HepG2 (cell line): ENCODE data around the gene CAMK2A. TPM values are rescaled to one million over a fixed set of nuclear protein-coding genes. Genes with fewer than 3 reads are reported as not detected.

ENCODE experiments used
- ATAC-seq: fragments of 200-7000 bp; cut with Tn5 transposase; 3 replicates; pipeline ENCODE4 v1.9.1; 2020; ENCODE audit warnings: mild to moderate bottlenecking, moderate library complexity
- BruUV-seq: library from RNA; stranded (reverse); fragments of 400-500 nt; replicated peaks from 2 replicates; lab custom pipeline; 2021; lab: Mats Ljungman, UMichigan
- CTCF ChIA-PET: fragments of 300-600 bp; formaldehyde crosslinking; extraction: SDS; loops from one replicate; lab custom pipeline; 2021; ENCODE audit warnings: low total read pairs, inconsistent platforms, low intra/inter-chr PET ratio; lab: Yijun Ruan, JAX
- POLR2A ChIA-PET: fragments of 350-600 bp; sonication (Branson Sonifier 250); formaldehyde crosslinking; loops from one replicate; lab custom pipeline; 2020; ENCODE audit warnings: antibody characterized with exemption, inconsistent platforms; lab: Yijun Ruan, JAX
- DNase-seq: peaks from one replicate; pipeline ENCODE4 v3.0.0-alpha.2; 2015; ENCODE audit warnings: low spot score
- FAIRE-seq: peaks from 3 replicates; lab custom pipeline; 2011; peaks lifted over from hg19 to GRCh38; lab: Jason Lieb, UNC
- H2AFZ ChIP-seq: one replicate; pipeline ENCODE4 v1.6.1; 2011; ENCODE audit warnings: low read length, inconsistent platforms
- H3K27ac ChIP-seq: fragments of 300-600 bp; 3 replicates; pipeline ENCODE4 v1.8.0; 2011; ENCODE audit warnings: mixed run types, mild to moderate bottlenecking, mixed read lengths, low read length, inconsistent platforms; ENCODE audit not compliant: insufficient read depth; ENCODE audit errors: extremely low read length
- H3K27me3 ChIP-seq, 2 experiments: fragments of 200-600 bp in 1 of 2; 2 replicates in 1 of 2; 3 replicates in 1 of 2; pipeline versions ENCODE4 v1.6.0 to v1.8.0; 2011; ENCODE audit warnings: low read length in 2 of 2, mild to moderate bottlenecking in 2 of 2, moderate library complexity in 2 of 2, inconsistent platforms in 1 of 2; ENCODE audit not compliant: insufficient read depth in 2 of 2, control insufficient read depth in 1 of 2
- H3K36me3 ChIP-seq, 2 experiments: fragments of 200-600 bp in 1 of 2; replicated peaks in 1 of 2; 2 replicates in 1 of 2; 3 replicates in 1 of 2; pipeline versions ENCODE4 v1.5.1 to v1.8.0; 2011; ENCODE audit warnings: low read length in 2 of 2, inconsistent platforms in 1 of 2; ENCODE audit not compliant: insufficient read depth in 2 of 2, control insufficient read depth in 1 of 2
- H3K4me1 ChIP-seq: 2 replicates; pipeline ENCODE4 v1.5.1; 2012; ENCODE audit warnings: low read length, inconsistent platforms; ENCODE audit not compliant: insufficient read depth
- H3K4me2 ChIP-seq: 2 replicates; pipeline ENCODE4 v1.6.0; 2011; ENCODE audit warnings: low read depth, low read length, inconsistent platforms
- H3K4me3 ChIP-seq, 3 experiments: fragments of 200-600 bp in 1 of 3; sonication (generic), shearing (Covaris generic) in 1 of 3; replicated peaks in 1 of 3; 2 replicates each; pipeline ENCODE4 v1.5.1; 2011 to 2016; ENCODE audit warnings: low read length in 3 of 3, inconsistent platforms in 2 of 3, low read depth in 2 of 3, mild to moderate bottlenecking in 2 of 3, control low read depth in 1 of 3, mixed read lengths in 1 of 3; ENCODE audit not compliant: insufficient read depth in 1 of 3
- H3K79me2 ChIP-seq: one replicate; pipeline ENCODE4 v1.6.1; 2011; ENCODE audit warnings: low read length, inconsistent platforms; ENCODE audit not compliant: insufficient read depth
- H3K9ac ChIP-seq: 2 replicates; pipeline ENCODE4 v1.6.0; 2011; ENCODE audit warnings: mild to moderate bottlenecking, low read depth, low read length, inconsistent platforms; ENCODE audit not compliant: insufficient read depth
- H3K9me3 ChIP-seq: 2 replicates; pipeline ENCODE4 v1.5.1; 2012; ENCODE audit warnings: mild to moderate bottlenecking, low read length
- H4K20me1 ChIP-seq: 2 replicates; pipeline ENCODE4 v1.6.0; 2011; ENCODE audit warnings: inconsistent platforms, mild to moderate bottlenecking, low read length, moderate library complexity; ENCODE audit not compliant: insufficient read depth
- ATF5 ChIP-seq: sonication (generic); formaldehyde crosslinking; IDR thresholded peaks from 2 replicates; pipeline ENCODE4 v1.4.0; 2020; ENCODE audit warnings: mild to moderate bottlenecking, low read depth, missing genetic modification reagents
- BRF2 ChIP-seq: sonication (generic); formaldehyde crosslinking; IDR thresholded peaks from 2 replicates; pipeline ENCODE4 v1.8.1; 2022; ENCODE audit warnings: mild to moderate bottlenecking, missing genetic modification reagents
- GLI4 ChIP-seq: sonication (generic); formaldehyde crosslinking; IDR thresholded peaks from 2 replicates; pipeline ENCODE4 v1.5.1; 2020; ENCODE audit warnings: missing genetic modification reagents, mild to moderate bottlenecking, moderate library complexity, borderline replicate concordance
- IRF2 ChIP-seq: IDR thresholded peaks from 2 replicates; pipeline ENCODE4 v1.6.1; 2018; ENCODE audit warnings: missing genetic modification reagents, missing compliant biosample characterization
- IRF9 ChIP-seq: sonication (generic); formaldehyde crosslinking; IDR thresholded peaks from 2 replicates; pipeline ENCODE4 v1.8.0; 2022; ENCODE audit warnings: missing genetic modification reagents, mild to moderate bottlenecking, borderline replicate concordance
- MEIS1 ChIP-seq: sonication (generic); formaldehyde crosslinking; IDR thresholded peaks from 2 replicates; pipeline ENCODE4 v1.9.0; 2021; ENCODE audit warnings: mild to moderate bottlenecking, missing genetic modification reagents, moderate library complexity, borderline replicate concordance
- MEIS2 ChIP-seq: sonication (generic); formaldehyde crosslinking; IDR thresholded peaks from 2 replicates; pipeline ENCODE4 v1.9.0; 2021; ENCODE audit warnings: mild to moderate bottlenecking, missing genetic modification reagents
- NFKBIZ ChIP-seq: IDR thresholded peaks from 2 replicates; pipeline ENCODE4 v1.6.1; 2018; ENCODE audit warnings: missing genetic modification reagents, missing compliant biosample characterization
- PREB ChIP-seq: sonication (generic); formaldehyde crosslinking; IDR thresholded peaks from 2 replicates; pipeline ENCODE4 v1.4.0; 2020; ENCODE audit warnings: missing genetic modification reagents
- SPEN ChIP-seq: sonication (generic); formaldehyde crosslinking; IDR thresholded peaks from 2 replicates; pipeline ENCODE4 v1.5.1; 2020; ENCODE audit warnings: low read depth, mild to moderate bottlenecking, missing genetic modification reagents
- TFAP4 ChIP-seq: sonication (generic); IDR thresholded peaks from 2 replicates; pipeline ENCODE4 v1.6.1; 2016; ENCODE audit warnings: low read depth, borderline replicate concordance
- ZEB1 ChIP-seq: IDR thresholded peaks from 2 replicates; pipeline ENCODE4 v1.6.1; 2012; ENCODE audit warnings: mild to moderate bottlenecking, low read depth, inconsistent platforms; ENCODE audit not compliant: insufficient replicate concordance
- ZNF225 ChIP-seq: sonication (generic); formaldehyde crosslinking; IDR thresholded peaks from 2 replicates; pipeline ENCODE4 v1.4.0; 2020; ENCODE audit warnings: mild to moderate bottlenecking, missing genetic modification reagents
- ZNF33A ChIP-seq: sonication (generic); formaldehyde crosslinking; IDR thresholded peaks from 2 replicates; pipeline ENCODE4 v1.5.1; 2020; ENCODE audit warnings: missing genetic modification reagents, mild to moderate bottlenecking, moderate library complexity, borderline replicate concordance
- WGBS: methylation state at CpG from one replicate; pipeline ENCODE4 v1.1.6; 2017; ENCODE audit warnings: low lambda C conversion rate; 5-methylcytosine and 5-hydroxymethylcytosine counted together
- in situ Hi-C: cut with HindIII; loops from 2 replicates; pipeline ENCODE4 v1.10.0; 2017; ENCODE audit warnings: low pct_unique_long_range_greater_than_20kb; ENCODE audit not compliant: extremely low pct_ligation_motif_present
- intact Hi-C: fragments of 100-400 bp; cut with micrococcal nuclease; formaldehyde crosslinking; loops from one replicate; pipeline ENCODE4 v1.10.0; 2022; ENCODE audit not compliant: unreplicated experiment
- polyA plus RNA-seq, 8 experiments: library from polyadenylated mRNA; depleted of rRNA in 3 of 8; stranded (reverse) in 7 of 8; unstranded in 1 of 8; fragments of >200 nt; fragmentation: Illumina TruSeq in 4 of 8; extraction: Trizol in 4 of 8; gene quantifications; 2 replicates each; pipeline versions ENCODE4 v1.2.1 to v1.2.3, GENCODE V29; 2011 to 2016; ENCODE audit warnings: low read depth in 4 of 8, missing spikeins in 1 of 8, mixed read lengths in 1 of 8; ENCODE audit not compliant: insufficient read depth in 1 of 8
- total RNA-seq, 5 experiments: library from RNA; depleted of rRNA; stranded (reverse); fragments of >200 nt; fragmentation: Illumina TruSeq; extraction: Trizol; gene quantifications; 2 replicates each; pipeline ENCODE4 v1.2.3, GENCODE V29; 2016; ENCODE audit warnings: low read depth in 1 of 5
- TF ChIP-seq, protein P1 (sequence below): IDR thresholded peaks from 2 replicates; pipeline ENCODE4 v1.6.1; 2012; ENCODE audit warnings: low read depth, low read length, improper control_type of control experiment

The CAMK2A gene
- total and polyA plus RNA-seq, 2 of the 13 experiments (the other 11 are each of a cell fraction or from before 2014, with no cell fraction given), result 0.11 TPM; not detected in 1

GRCh38 chr5:150180241-150181026 is 109.1 kb downstream of the CAMK2A start:
- ATAC-seq, result no peak
- in situ Hi-C loops (no loop called here), intact Hi-C loops (no loop called here)
- Histone ChIP-seq H3K36me3 (no peaks in the 10 kb centered on the region), H4K20me1 (no peaks in the 10 kb centered on the region), H2AFZ (no peak overlapping the region), H3K9me3 (no peaks in the 10 kb centered on the region), H3K27ac (no peak overlapping the region), H3K4me2 (no peak overlapping the region), H3K9ac (no peak overlapping the region), H3K27me3 (peaks cover 4 to 13% of the 10 kb centered on the region in 2 experiments; a peak in 4 of 5 replicates), H3K79me2 (no peaks in the 10 kb centered on the region), H3K4me3 (no peak overlapping the region), H3K4me1 (peaks cover 22% of the 10 kb centered on the region)
- POLR2A ChIA-PET, result no interaction called here
- FAIRE-seq, result no peak
- BruUV-seq, result no TSS peak
- no peak for DNase-seq
- CTCF ChIA-PET, result no interaction called here
- WGBS, result 79% methylated on average over 14 of the region's 18 CpGs
- TF ChIP-seq, protein P1, sequence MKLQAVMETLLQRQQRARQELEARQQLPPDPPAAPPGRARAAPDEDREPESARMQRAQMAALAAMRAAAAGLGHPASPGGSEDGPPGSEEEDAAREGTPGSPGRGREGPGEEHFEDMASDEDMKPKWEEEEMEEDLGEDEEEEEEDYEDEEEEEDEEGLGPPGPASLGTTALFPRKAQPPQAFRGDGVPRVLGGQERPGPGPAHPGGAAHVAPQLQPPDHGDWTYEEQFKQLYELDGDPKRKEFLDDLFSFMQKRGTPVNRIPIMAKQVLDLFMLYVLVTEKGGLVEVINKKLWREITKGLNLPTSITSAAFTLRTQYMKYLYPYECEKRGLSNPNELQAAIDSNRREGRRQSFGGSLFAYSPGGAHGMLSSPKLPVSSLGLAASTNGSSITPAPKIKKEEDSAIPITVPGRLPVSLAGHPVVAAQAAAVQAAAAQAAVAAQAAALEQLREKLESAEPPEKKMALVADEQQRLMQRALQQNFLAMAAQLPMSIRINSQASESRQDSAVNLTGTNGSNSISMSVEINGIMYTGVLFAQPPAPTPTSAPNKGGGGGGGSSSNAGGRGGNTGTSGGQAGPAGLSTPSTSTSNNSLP, result no peak
- no peak for TF ChIP-seq ZNF33A
- TF ChIP-seq MEIS1, result no peak
- no peak for TF ChIP-seq TFAP4
- no peak for TF ChIP-seq PREB (CRISPR knock-in tag)
- TF ChIP-seq ATF5, result no peak
- no peak for TF ChIP-seq SPEN
- no peak for TF ChIP-seq BRF2 (CRISPR knock-in tag)
- no peak for TF ChIP-seq GLI4 (CRISPR knock-in tag)
- TF ChIP-seq MEIS2 (CRISPR knock-in tag), result no peak
- no peak for TF ChIP-seq IRF9 (CRISPR knock-in tag)
- no peak for TF ChIP-seq ZNF225
- no peak for TF ChIP-seq NFKBIZ (CRISPR knock-in tag)
- TF ChIP-seq IRF2 (CRISPR knock-in tag), result no peak
- TF ChIP-seq ZEB1, result no peak
